Transverse colon (tissue), 4 donors: ENCODE data around the gene SMAP2. TPM values are rescaled to one million over a fixed set of nuclear protein-coding genes. Genes with fewer than 3 reads are reported as not detected.

ENCODE experiments used
- DNase-seq: peaks from one replicate; pipeline ENCODE4 v3.0.0-alpha.2; 2019
- H3K27ac ChIP-seq, 4 donors: fragments of 200-600 bp; sonication (generic); 2 replicates each; pipeline ENCODE4 v1.5.1; 2016 to 2018; ENCODE audit warnings: inconsistent platforms in 4 of 4
- H3K27me3 ChIP-seq: fragments of 200-600 bp; sonication (generic); 2 replicates; pipeline ENCODE4 v1.5.1; 2017; ENCODE audit warnings: inconsistent platforms
- H3K36me3 ChIP-seq, 4 donors: fragments of 200-600 bp; sonication (generic); 2 replicates each; pipeline ENCODE4 v1.5.1; 2017 to 2019; ENCODE audit warnings: inconsistent platforms in 4 of 4
- H3K4me1 ChIP-seq, 4 donors: fragments of 200-600 bp; sonication (generic); 2 replicates each; pipeline ENCODE4 v1.5.1; 2017 to 2020; ENCODE audit warnings: inconsistent platforms in 4 of 4
- H3K4me3 ChIP-seq, 4 donors: fragments of 200-600 bp; sonication (generic); 1 replicate in 1 of 4; 2 replicates in 3 of 4; pipeline versions ENCODE4 v1.5.1 to v1.6.1; 2017 to 2019; ENCODE audit warnings: inconsistent platforms in 4 of 4
- H3K9me3 ChIP-seq, 2 donors: fragments of 200-600 bp; sonication (generic); 2 replicates each; pipeline ENCODE4 v1.5.1; 2017 to 2019; ENCODE audit warnings: inconsistent platforms in 2 of 2
- EP300 ChIP-seq: sonication (generic); formaldehyde crosslinking; IDR thresholded peaks from one replicate; pipeline ENCODE4 v1.6.1; 2017; ENCODE audit warnings: antibody characterized with exemption, low read depth
- POLR2A ChIP-seq: fragments of 450-650 bp; IDR thresholded peaks from one replicate; pipeline ENCODE4 v1.6.1; 2016; ENCODE audit warnings: antibody characterized with exemption, mild to moderate bottlenecking, moderate library complexity
- POLR2AphosphoS5 ChIP-seq, 3 donors: sonication (generic); formaldehyde crosslinking; IDR thresholded peaks; one replicate each; pipeline ENCODE4 v1.6.1; 2016; ENCODE audit warnings: antibody characterized with exemption in 3 of 3
- WGBS, 2 donors: methylation state at CpG; one replicate each; pipeline ENCODE4 v1.1.5; 2018; ENCODE audit warnings: low coverage in 1 of 2; 5-methylcytosine and 5-hydroxymethylcytosine counted together
- in situ Hi-C, 4 donors: fragments of 200-750 bp; cut with MboI; loops; one replicate each; pipeline versions ENCODE4 v1.15.0 to v1.15.1; 2017; ENCODE audit warnings: low sequenced_read_pairs in 3 of 4, low pct_ligation_motif_present in 1 of 4, low pct_unique_long_range_greater_than_20kb in 1 of 4
- intact Hi-C: fragments of 100-400 bp; cut with DNase I; formaldehyde crosslinking; loops from one replicate; pipeline ENCODE4 v1.15.1; 2023; ENCODE audit warnings: low total_unique reads
- total RNA-seq, 4 donors: library from RNA; depleted of rRNA; stranded (reverse); fragments of >200 nt; gene quantifications; one replicate each; pipeline ENCODE4 v1.1.0, GENCODE V29; 2016
- TF ChIP-seq, protein P1 (sequence below), 5 experiments: fragments of 200-600 bp in 3 of 5; fragments of 450-650 bp in 2 of 5; sonication (generic) in 3 of 5; IDR thresholded peaks; 1 replicate in 2 of 5; 2 replicates in 3 of 5; pipeline ENCODE4 v1.5.1; 2016 to 2017; ENCODE audit warnings: antibody characterized with exemption in 5 of 5, inconsistent platforms in 3 of 5, mild to moderate bottlenecking in 2 of 5, moderate library complexity in 1 of 5

SMAP2 gene
- total RNA-seq, 4 donors from 2014 or later, result 20.1 to 47.0 (median 33.8) TPM

DNA sequence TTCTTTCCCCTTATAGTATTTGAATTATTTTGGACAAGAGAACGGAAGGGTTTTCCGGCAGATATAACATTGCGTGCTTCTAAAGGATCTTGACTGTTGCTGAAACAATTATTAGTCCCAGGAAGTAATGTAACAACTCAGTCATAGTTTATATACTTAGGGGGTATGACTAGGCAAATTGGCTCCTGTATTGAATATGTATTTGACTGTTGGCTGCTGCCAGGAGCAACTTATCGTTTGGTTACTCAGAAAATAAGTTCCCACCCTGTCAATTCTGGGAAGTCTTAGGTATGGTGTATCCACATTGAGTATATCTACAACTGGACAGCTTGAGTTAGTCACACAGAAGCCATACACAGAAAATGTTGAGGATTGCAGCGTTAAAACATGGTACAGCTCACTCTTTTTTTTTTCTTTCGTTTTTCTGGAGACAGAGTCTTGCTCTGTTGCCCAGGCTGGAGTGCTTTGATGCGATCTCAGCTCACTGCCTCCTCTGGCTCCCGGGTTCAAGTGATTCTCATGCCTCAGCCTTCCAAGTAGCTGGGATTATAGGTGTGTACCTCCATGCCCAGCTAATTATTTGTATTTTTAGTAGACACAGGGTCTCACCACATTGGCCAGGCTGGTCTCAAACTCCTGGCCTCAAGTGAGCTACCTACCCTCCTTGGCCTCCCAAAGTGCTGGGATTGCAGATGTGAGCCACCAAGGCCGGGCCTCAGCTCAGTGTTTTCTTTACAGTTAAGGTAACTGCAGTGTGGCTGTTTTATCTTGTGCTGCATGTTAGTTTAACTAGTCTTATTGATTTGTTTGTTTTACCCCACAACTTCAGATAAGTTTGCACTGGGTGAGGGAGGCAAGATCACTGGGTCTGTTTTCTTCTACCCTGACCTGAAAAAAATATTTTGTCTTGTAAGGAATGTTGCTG lies 10.2 kb downstream of the SMAP2 start:
- Histone ChIP-seq H3K4me3 (no peak overlapping the region), H3K27ac (peak overlapping the region; percentile 81 to 90 (median 84)), H3K4me1 (peaks cover 12 to 72% (median 30%) of the 10 kb centered on the region in 4 donors), H3K27me3 (no peaks in the 10 kb centered on the region), H3K36me3 (no peaks in the 10 kb centered on the region), H3K9me3 (no peaks in the 10 kb centered on the region)
- 52 to 100% methylated on average over 1 to 9 of the region's 9 CpGs for WGBS, 2 donors
- intact Hi-C loops, result no loop called here
- DNase-seq, result no peak
- TF ChIP-seq POLR2AphosphoS5 (IDR thresholded peaks at IDR 0.05) (no peak), EP300 (no peak), POLR2A (no peak)
- TF ChIP-seq, protein P1, sequence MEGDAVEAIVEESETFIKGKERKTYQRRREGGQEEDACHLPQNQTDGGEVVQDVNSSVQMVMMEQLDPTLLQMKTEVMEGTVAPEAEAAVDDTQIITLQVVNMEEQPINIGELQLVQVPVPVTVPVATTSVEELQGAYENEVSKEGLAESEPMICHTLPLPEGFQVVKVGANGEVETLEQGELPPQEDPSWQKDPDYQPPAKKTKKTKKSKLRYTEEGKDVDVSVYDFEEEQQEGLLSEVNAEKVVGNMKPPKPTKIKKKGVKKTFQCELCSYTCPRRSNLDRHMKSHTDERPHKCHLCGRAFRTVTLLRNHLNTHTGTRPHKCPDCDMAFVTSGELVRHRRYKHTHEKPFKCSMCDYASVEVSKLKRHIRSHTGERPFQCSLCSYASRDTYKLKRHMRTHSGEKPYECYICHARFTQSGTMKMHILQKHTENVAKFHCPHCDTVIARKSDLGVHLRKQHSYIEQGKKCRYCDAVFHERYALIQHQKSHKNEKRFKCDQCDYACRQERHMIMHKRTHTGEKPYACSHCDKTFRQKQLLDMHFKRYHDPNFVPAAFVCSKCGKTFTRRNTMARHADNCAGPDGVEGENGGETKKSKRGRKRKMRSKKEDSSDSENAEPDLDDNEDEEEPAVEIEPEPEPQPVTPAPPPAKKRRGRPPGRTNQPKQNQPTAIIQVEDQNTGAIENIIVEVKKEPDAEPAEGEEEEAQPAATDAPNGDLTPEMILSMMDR (IDR thresholded peaks at IDR 0.05), result no peak
- in situ Hi-C loops, result no loop called here

DNA sequence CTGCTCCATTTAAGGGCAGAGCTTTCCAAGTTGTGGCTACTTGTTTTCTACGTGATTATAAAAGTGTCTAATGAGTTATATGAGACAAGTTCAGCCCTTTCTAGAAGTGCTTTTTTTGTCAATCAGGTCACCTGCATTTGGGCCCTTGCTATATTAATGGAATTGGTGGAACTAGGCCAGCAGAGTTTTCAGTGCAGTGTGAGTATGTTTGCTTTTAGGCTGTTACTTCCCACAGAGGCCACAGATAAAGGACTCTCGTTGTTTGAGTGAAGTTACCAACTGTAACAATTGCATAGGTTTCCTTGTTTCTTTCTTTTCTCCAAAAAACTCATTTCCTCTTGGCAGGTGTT lies 10.9 kb downstream of the SMAP2 start:
- DNase-seq, result no peak
- Histone ChIP-seq H3K27me3 (no peaks in the 10 kb centered on the region), H3K9me3 (no peaks in the 10 kb centered on the region), H3K4me1 (peaks cover 17 to 79% (median 34%) of the 10 kb centered on the region in 4 donors), H3K4me3 (peak overlapping the region in 1 of 4 donors; percentile 5), H3K36me3 (no peaks in the 10 kb centered on the region), H3K27ac (peak overlapping the region; percentile 81 to 90 (median 84))
- in situ Hi-C loops (no loop called here), intact Hi-C loops (no loop called here)
- WGBS, 2 donors, result 0 to 5% methylated on average over 2 of the region's 2 CpGs
- TF ChIP-seq POLR2AphosphoS5 (IDR thresholded peaks at IDR 0.05), result peak in 1 of 3 donors; percentile 7
- no peak for TF ChIP-seq POLR2A

DNA sequence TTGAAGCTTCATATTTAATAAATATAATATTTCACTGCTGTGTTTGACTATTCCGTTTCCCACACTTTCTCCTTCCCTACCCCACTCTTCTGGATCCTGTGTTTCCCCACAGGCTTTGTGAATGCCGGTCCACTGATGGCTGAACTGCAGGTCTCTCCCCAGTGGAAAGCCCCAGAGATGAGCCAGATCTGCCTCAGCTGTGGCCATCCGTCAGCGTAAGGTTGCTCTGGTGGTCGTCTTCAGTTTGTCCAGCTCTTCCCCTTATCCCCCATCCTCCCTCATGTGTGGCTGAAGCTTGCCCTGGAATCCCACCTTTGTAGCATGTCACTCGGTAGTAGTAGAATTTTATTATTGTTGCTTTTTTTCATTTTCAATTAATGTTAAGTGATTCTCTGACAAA lies 11.4 kb downstream of the SMAP2 start:
- no peaks in the 10 kb centered on the region for H3K9me3 ChIP-seq
- in situ Hi-C loops, result no loop called here
- peak overlapping the region in 1 of 4 donors; percentile 5 for H3K4me3 ChIP-seq
- H3K36me3 ChIP-seq, result no peaks in the 10 kb centered on the region
- H3K27ac ChIP-seq, result peak overlapping the region; percentile 81 to 90 (median 84)
- no peak for DNase-seq
- no peaks in the 10 kb centered on the region for H3K27me3 ChIP-seq
- WGBS, 2 donors, result 15 to 55% methylated on average over 5 to 6 of the region's 6 CpGs
- intact Hi-C loops, result no loop called here
- TF ChIP-seq POLR2A (no peak), EP300 (no peak), POLR2AphosphoS5 (IDR thresholded peaks at IDR 0.05) (no peak)
- TF ChIP-seq, protein P1 (IDR thresholded peaks at IDR 0.05), result no peak
- peaks cover 17 to 79% (median 36%) of the 10 kb centered on the region in 4 donors for H3K4me1 ChIP-seq

DNA sequence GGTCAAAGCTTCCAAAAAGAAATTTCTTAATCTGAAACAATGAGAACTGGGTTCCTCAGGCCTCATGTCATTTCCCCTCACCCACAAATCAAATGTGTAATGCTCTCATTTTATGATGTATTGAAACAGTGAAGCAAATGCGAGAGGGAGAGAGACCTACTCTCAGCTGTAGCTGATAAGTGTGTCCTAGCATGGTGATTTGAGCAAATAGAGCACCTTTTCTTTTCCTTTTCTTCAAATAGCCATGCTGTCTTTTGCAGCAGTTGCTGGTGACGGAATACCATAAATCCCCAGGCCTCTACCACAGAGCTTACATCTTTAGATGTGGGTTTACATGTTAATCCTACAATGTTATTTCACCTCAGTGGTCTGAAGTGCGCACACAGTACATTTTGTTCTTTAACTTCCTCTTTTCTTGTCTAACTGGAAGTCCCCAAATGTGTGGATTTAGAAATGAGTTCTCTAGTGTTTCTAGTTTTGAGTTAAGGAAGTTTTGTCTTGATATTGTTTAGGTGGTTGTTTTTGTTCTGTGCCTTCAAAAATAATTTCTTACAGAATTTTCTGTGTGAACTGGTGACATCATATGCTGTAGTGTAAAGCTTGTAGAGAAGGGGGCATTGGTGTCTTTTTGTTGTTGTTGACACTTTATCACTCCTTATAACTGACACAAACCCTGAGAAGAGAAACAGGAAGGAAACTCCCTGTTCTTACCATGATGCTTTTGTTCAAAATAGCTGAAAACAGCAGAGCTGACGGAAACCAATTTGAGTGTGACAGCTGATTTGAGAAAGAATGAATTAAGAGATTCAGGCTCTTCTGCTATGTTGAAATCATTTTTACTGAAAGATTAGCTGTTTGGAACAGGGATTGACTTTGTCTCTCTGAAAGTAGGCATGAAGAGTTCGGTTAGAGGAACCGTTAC lies 12.2 kb downstream of the SMAP2 start:
- Histone ChIP-seq H3K4me1 (peaks cover 23 to 79% (median 44%) of the 10 kb centered on the region in 4 donors), H3K9me3 (no peaks in the 10 kb centered on the region), H3K27me3 (no peaks in the 10 kb centered on the region), H3K4me3 (peak overlapping the region in 1 of 4 donors; percentile 11), H3K27ac (peak overlapping the region; percentile 81 to 90 (median 84)), H3K36me3 (no peaks in the 10 kb centered on the region)
- intact Hi-C loops (no loop called here), in situ Hi-C loops (no loop called here)
- TF ChIP-seq POLR2AphosphoS5 (IDR thresholded peaks at IDR 0.05) (peak; percentile 52 to 67 (median 58)), POLR2A (peak; percentile 37), EP300 (peak; percentile 90)
- TF ChIP-seq, protein P1 (IDR thresholded peaks at IDR 0.05), result no peak
- WGBS, 2 donors, result 44 to 49% methylated on average over 6 of the region's 6 CpGs
- peak; percentile 43 for DNase-seq
